Dermis microvascular lymphatic vessel endothelial cell (primary cell): ENCODE measurements around the gene BIRC6. TPM values are rescaled to one million over a fixed set of nuclear protein-coding genes. Genes with fewer than 3 reads are reported as not detected.
"Not testable (repeated sequence)": the region's sequence is repeated elsewhere in the genome, so short reads cannot be mapped to it uniquely, and the experiment has no call there.

Experiments used
- DNase-seq, 2 donors: peaks; one replicate each; pipeline versions ENCODE4 v3.0.0 to v3.0.0-alpha.2; 2010; ENCODE audit warnings: low read depth in 2 of 2
- total RNA-seq: library from RNA; depleted of rRNA; stranded (reverse); fragments of >200 nt; gene quantifications from 2 replicates; pipeline ENCODE4 v1.2.1, GENCODE V29; 2014

Gene BIRC6
- total RNA-seq, 1 donor from 2014 or later = 127 TPM

- DNase-seq = no peak
These were observed 148.2 kb downstream of the BIRC6 start for GRCh38 chr2:32504877-32505478.

DNA sequence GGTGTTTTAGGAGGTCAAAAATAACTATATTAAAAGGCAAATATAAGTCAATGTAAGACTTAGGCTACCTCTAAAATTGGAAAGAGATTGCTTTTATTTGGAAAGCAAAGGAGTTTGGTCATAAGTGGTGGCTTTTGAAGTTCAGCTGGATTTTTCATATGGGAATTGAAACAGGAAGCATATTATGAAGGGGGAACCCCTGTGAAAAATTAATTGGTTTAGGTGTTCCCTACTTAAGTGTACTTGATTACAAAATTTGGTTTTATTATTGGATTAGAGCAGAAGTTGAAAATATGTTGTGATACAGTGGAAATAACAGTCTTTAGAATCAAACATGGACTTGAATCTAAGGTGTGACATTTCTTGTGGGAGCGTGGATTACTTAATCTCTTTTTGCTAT is 149.6 kb downstream of the BIRC6 start:
- DNase-seq = no peak

DNA sequence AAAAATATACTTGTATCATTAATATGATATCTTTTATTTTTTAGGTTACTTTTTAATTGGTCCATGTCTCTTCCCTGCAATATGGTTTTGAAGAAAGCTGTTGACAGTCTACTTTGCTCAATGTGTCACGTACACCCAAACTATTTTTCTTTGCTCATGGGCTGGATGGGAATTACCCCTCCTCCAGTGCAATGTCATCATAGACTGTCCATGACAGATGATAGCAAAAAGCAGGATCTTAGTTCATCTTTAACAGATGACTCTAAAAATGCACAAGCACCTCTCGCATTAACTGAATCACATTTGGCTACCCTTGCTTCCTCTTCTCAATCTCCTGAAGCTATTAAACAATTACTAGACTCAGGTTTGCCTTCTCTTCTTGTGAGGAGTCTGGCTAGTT is 158.1 kb downstream of the BIRC6 start:
- DNase-seq = no peak

GRCh38 chr2:32516567-32516966 is 159.7 kb downstream of the BIRC6 start:
- DNase-seq = no peak

DNA sequence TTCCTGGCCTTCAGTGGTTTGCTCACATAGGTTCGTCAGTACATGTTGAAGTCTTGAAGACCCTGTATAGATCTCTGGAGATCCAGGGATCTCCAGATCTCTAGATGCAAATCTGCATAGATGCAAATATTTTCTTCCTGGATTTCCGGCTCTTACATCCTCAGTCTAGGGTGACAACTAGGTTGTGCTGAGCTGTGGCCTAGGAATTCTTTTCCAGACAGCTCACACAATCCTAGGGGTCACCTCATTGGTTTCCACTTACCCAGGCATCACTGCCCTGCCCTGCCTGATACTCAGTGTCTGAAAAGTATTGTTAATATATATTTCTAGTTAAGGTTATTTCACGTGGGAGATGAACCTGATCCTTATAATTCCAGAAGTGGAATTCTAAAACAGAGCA is 165.9 kb downstream of the BIRC6 start:
- DNase-seq = no peak

GRCh38 chr2:32523686-32524085 is 166.9 kb downstream of the BIRC6 start:
- no peak for DNase-seq

- no peak for DNase-seq
These were observed 175.5 kb downstream of the BIRC6 start for GRCh38 chr2:32532341-32532740.

GRCh38 chr2:32532961-32533360 is 176.1 kb downstream of the BIRC6 start:
- DNase-seq = no peak

GRCh38 chr2:32534831-32535230 is 178.0 kb downstream of the BIRC6 start:
- no peak for DNase-seq

GRCh38 chr2:32538735-32539134 is 181.9 kb downstream of the BIRC6 start:
- DNase-seq = no peak

DNA sequence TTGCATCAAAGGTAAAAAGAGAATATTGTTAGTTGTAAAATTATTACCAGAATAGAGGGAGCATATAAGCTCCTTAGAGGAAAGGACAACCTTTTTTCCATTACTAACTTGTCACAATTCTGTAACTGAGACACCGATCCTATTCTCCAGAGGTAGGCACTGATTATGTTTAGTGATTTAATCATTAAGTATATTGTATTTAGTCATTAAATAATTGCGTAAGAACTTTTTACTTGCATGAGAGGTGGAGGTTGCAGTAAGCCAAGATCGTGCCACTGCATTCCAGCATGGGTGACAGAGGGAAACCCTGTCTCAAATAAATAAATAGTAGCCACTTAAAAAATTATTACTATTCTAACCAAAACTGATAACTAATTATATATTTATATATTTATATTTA is 195.7 kb downstream of the BIRC6 start:
- not testable (repeated sequence) for DNase-seq

DNA sequence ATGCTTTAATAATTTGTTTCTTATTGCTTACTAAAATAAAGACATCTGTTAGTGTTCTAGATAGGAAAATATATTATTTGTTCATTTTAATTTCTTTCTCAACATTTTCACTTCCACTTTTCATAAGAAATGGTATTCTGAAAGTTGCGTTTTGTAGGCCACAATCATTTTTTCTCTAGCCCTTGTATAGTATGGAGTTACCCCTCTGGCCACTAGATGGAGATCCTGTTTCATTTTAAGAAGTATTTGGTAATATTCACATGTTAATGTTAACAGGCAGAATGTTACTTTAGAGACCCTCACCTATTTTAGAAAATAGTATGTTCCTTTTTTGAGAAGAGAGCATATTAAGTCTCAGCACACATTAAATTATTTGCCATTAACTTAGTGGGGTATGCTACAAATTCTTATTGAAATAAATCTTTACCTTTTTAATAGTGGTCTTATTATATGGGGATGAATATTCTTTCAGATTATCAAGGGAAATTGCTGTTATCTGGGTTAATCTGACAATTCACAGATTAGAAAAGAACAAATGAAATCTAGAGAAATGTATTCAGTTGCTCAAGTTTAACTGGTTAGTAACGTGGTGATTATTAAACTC is 197.1 kb downstream of the BIRC6 start:
- DNase-seq = peak; percentile 50 to 65

DNA sequence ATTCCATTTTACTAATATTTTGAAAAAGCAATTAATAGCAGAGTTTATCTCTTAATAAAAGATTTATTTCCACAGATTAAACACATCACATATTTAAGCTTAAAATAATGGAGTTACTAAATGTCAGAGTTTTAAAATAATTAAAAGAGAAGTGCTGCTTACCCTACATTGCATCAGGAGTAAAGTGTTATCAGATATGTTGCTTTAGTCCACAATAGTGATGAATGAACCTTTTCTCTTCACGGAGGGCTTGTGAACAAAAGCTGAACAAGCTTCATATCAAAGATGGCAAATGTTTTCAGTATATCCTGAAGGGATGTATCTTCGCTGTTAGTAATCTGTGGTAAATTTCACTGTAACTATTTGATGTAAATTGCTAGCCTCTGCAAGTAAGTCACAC is 201.7 kb downstream of the BIRC6 start:
- DNase-seq = no peak

GRCh38 chr2:32559136-32559535 is 202.3 kb downstream of the BIRC6 start:
- no peak for DNase-seq

DNA sequence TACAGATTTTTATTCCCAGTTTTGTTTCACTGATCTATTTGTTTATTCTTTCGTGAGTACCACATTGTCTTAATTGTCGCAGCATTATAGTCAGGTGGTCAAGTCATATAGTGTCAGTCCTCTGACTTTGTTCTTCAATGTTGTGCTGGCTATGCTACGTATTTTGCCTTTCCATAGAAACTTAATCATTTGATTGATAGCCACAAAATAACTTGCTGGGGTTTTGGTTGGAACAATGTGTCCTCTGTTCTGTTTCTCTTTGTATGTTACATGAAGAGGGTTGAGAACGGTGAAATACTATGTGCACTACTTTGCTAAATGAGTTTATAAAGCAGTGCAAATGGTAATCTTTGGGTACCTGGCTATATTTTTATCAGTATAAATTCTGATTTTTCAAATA is 206.1 kb downstream of the BIRC6 start:
- DNase-seq = no peak

DNA sequence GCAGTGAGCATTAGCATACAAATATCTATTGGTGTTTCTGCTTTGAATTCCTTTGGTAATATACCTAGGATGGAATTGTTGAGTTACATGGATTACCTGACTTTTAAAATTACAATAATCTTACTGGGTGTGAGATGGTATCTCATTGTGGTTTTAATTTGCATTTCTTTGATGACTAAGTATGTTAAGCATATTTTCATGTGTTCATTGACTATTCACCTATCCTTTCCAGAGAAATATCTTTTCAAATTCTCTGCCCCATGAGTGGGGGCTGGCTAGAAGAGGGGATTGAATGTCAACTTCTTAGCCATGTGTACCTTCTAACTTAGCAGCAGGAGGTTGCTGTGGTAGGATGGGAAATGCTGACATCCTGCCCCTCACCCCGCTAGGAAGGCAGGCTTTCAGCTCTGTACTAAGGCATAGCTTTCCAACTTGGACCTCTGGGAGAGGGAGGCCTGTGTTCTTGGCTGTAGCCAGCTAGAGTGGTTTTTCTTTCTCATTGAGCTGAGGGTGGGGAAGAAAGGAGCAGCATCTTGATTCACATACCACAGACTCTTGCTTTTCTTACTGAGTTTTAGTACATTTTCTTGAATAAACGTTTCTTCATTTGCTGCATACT is 207.7 kb downstream of the BIRC6 start:
- no peak for DNase-seq

GRCh38 chr2:32565902-32566301 is 209.1 kb downstream of the BIRC6 start:
- no peak for DNase-seq

DNA sequence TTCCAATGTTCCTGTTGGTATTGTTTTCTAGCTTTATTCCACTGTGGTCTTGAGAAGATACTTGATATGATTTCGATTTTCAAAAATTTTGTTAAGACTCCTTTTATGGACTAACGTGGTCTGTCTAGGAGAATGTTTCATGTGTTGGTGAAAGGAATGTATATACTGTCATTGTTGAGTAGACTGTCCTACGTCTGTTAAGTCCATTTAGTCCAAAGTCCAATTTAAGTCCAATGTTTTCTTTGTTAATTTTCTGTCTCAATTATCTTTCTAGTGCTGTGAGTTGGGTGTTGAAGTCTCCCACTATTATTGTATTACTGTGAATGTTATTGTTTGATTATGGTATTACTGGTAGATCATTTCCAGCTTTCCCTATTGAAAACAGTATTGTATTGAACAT is 215.2 kb downstream of the BIRC6 start:
- no peak for DNase-seq

GRCh38 chr2:32572737-32573136 is 215.9 kb downstream of the BIRC6 start:
- no peak for DNase-seq

- DNase-seq = peak in 1 of 2 donors; percentile 79
These were observed 235.0 kb downstream of the BIRC6 start for GRCh38 chr2:32591669-32592463.

DNA sequence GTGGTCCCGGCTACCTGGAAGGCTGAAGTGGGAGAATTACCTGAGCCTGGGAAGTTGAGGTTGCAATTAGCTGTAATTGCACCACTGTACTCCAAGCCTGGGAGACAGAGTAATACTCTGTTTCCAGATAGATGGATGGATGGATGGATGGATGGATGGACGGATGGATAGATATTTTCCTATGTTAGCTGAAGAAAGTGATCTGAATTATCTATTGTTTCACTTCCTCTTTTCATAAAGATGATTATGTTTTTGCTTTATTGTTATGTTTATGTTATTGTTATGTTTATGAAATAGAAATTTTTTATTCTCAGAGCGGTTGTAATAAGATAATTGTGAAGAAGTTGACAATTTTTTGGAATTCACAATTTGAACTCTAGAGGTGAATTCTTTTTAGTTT is 237.8 kb downstream of the BIRC6 start:
- no peak for DNase-seq

DNA sequence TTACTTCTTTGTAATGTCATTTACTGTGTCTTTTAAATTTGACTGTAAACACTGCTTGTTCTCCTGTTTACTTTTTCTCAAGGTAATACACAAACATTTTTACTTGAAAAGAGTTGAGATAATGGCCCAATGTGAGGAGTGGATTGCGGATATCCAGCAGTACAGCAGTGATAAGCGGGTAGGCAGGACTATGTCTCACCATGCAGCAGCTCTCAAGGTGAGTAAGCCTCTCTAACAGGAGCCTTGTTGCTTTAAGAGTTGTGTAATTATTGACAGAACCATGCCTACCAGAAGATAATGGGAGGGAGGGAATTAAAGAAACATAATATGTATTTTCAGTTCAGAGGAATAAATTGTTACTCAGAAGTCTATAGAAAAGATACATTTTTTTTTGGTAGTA is 254.5 kb downstream of the BIRC6 start:
- no peak for DNase-seq
